Measurements from ENCODE around the gene HSPA12B.

DNA sequence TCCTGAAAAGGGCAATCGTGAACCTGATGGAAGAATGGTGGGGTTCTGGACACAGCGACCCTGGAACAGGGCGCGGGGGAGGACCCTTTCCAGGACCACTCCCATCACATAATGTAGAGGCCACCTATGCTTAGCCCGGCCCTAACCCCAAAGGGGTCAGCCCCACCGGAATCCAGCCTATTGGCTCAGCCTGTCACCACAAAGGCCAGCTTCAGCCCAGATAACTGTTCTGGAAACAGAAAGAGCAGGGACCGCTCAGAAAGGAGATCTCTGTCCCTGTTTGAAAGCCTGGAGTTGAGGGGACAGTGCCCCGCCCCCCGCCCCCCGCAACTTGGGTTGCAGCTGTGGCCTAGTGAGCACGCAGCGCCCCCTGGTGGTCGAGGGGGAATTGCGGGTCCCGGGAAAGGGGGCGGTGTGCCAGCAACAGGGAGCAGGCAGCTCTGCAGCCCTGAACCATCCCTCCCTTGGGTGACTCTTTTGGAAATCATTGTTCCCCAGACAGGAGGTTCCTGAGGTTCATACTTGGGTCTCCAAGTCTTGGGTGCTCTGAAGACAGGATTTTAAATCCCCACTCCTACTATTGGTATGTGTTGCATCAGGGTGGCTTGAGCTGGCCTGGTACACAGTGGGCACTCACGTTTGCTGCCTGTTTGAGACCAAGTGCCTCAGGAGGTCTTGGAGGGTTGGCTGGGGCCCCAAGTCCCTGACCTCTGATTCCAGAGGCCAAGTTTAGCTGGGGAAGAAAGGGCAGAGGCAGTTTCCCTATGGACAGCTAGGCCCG, 21.6 kb upstream of the HSPA12B start:
- TF ChIP-seq ZNF263 (CRISPR knock-in tag; IDR thresholded peaks at IDR 0.05) (no peak), MTA1 (CRISPR knock-in tag; IDR thresholded peaks at IDR 0.05; ENCODE audit: borderline replicate concordance) (no peak), ZBTB3 (CRISPR knock-in tag; IDR thresholded peaks at IDR 0.05; ENCODE audit: borderline replicate concordance, low read depth) (no peak), ZBTB1 (CRISPR knock-in tag; IDR thresholded peaks at IDR 0.05; ENCODE audit: borderline replicate concordance) (no peak), ZNF83 (CRISPR knock-in tag; IDR thresholded peaks at IDR 0.05; ENCODE audit: borderline replicate concordance) (no peak), ZFP41 (CRISPR knock-in tag; IDR thresholded peaks at IDR 0.05; ENCODE audit: borderline replicate concordance) (no peak)
- TF ChIP-seq, protein P1, sequence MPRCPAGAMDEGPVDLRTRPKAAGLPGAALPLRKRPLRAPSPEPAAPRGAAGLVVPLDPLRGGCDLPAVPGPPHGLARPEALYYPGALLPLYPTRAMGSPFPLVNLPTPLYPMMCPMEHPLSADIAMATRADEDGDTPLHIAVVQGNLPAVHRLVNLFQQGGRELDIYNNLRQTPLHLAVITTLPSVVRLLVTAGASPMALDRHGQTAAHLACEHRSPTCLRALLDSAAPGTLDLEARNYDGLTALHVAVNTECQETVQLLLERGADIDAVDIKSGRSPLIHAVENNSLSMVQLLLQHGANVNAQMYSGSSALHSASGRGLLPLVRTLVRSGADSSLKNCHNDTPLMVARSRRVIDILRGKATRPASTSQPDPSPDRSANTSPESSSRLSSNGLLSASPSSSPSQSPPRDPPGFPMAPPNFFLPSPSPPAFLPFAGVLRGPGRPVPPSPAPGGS (CRISPR knock-in tag; IDR thresholded peaks at IDR 0.05): peak; percentile 66; the same call in 1 of the 2 replicates
- TF ChIP-seq, protein P2, sequence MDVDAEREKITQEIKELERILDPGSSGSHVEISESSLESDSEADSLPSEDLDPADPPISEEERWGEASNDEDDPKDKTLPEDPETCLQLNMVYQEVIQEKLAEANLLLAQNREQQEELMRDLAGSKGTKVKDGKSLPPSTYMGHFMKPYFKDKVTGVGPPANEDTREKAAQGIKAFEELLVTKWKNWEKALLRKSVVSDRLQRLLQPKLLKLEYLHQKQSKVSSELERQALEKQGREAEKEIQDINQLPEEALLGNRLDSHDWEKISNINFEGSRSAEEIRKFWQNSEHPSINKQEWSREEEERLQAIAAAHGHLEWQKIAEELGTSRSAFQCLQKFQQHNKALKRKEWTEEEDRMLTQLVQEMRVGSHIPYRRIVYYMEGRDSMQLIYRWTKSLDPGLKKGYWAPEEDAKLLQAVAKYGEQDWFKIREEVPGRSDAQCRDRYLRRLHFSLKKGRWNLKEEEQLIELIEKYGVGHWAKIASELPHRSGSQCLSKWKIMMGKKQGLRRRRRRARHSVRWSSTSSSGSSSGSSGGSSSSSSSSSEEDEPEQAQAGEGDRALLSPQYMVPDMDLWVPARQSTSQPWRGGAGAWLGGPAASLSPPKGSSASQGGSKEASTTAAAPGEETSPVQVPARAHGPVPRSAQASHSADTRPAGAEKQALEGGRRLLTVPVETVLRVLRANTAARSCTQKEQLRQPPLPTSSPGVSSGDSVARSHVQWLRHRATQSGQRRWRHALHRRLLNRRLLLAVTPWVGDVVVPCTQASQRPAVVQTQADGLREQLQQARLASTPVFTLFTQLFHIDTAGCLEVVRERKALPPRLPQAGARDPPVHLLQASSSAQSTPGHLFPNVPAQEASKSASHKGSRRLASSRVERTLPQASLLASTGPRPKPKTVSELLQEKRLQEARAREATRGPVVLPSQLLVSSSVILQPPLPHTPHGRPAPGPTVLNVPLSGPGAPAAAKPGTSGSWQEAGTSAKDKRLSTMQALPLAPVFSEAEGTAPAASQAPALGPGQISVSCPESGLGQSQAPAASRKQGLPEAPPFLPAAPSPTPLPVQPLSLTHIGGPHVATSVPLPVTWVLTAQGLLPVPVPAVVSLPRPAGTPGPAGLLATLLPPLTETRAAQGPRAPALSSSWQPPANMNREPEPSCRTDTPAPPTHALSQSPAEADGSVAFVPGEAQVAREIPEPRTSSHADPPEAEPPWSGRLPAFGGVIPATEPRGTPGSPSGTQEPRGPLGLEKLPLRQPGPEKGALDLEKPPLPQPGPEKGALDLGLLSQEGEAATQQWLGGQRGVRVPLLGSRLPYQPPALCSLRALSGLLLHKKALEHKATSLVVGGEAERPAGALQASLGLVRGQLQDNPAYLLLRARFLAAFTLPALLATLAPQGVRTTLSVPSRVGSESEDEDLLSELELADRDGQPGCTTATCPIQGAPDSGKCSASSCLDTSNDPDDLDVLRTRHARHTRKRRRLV (CRISPR knock-in tag; IDR thresholded peaks at IDR 0.05): no peak

Data from HepG2 (cell line).